ENCODE data around the gene PEAK1.

Gene PEAK1

GRCh38 chr15:77057072-77057471 lies 362.8 kb downstream of the PEAK1 start:
- no peak for DNase-seq

DNA sequence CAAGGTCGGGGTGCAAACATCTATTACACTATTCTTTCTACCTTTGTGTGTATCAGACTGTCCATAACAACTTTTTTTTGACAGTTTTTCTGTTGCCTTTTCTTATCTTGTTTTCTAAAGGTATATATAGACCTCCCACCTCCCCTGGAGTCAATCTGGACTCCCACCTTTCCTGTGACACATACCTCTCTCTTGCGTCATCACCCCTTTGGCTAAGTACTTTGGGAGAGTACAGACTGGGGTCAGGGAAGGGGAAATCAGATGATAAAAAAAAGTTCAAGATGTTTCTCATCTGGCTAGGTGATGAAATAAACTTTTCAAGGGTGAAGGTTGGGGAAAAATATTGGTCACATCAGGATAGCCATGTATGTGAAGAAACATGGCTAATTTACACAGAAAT lies 366.2 kb downstream of the PEAK1 start:
- DNase-seq: no peak

GRCh38 chr15:77052556-77052955 lies 367.3 kb downstream of the PEAK1 start:
- DNase-seq: no peak

Measured in NCI-H510A treated with DMSO at 0.1 percent for 48 hours (cell line).